Vagina (tissue), 2 donors: ENCODE measurements around the gene PRELID2. TPM values are rescaled to one million over a fixed set of nuclear protein-coding genes. Genes with fewer than 3 reads are reported as not detected.

Experiments used
- DNase-seq, 2 donors: peaks; one replicate each; pipeline ENCODE4 v3.0.0-alpha.2; 2017; ENCODE audit errors: extremely low spot score in 2 of 2
- H3K27ac ChIP-seq: fragments of 200-600 bp; sonication (generic); one replicate; pipeline ENCODE4 v1.5.1; 2019
- H3K27me3 ChIP-seq: fragments of 200-600 bp; sonication (generic); one replicate; pipeline ENCODE4 v1.5.1; 2019
- H3K36me3 ChIP-seq, 2 donors: fragments of 200-600 bp; sonication (generic); one replicate each; pipeline ENCODE4 v1.5.1; 2017 to 2019
- H3K4me1 ChIP-seq: fragments of 200-600 bp; sonication (generic); one replicate; pipeline ENCODE4 v1.5.1; 2019
- H3K4me3 ChIP-seq, 2 donors: fragments of 200-600 bp; sonication (generic); 1 replicate in 1 of 2; 2 replicates in 1 of 2; pipeline ENCODE4 v1.5.1; 2016 to 2019
- H3K9me3 ChIP-seq: fragments of 200-600 bp; sonication (generic); one replicate; pipeline ENCODE4 v1.5.1; 2019
- POLR2A ChIP-seq, 2 donors: fragments of 450-650 bp; IDR thresholded peaks; one replicate each; pipeline ENCODE4 v1.6.1; 2017; ENCODE audit warnings: antibody characterized with exemption in 2 of 2, mild to moderate bottlenecking in 2 of 2, moderate library complexity in 2 of 2
- POLR2AphosphoS5 ChIP-seq, 2 donors: sonication (generic); formaldehyde crosslinking; IDR thresholded peaks; one replicate each; pipeline ENCODE4 v1.9.0; 2017; ENCODE audit warnings: antibody characterized with exemption in 2 of 2, mild to moderate bottlenecking in 2 of 2, low read depth in 1 of 2; ENCODE audit not compliant: insufficient read depth in 1 of 2
- intact Hi-C: fragments of 100-400 bp; cut with DNase I; formaldehyde crosslinking; loops from one replicate; pipeline ENCODE4 v1.15.1; 2023
- total RNA-seq: library from RNA; depleted of rRNA; stranded (reverse); fragments of >200 nt; gene quantifications from one replicate; pipeline ENCODE4 v1.2.3, GENCODE V29; 2016
- TF ChIP-seq, protein P1 (sequence below), 3 experiments: fragments of 450-650 bp in 2 of 3; fragments of 200-600 bp in 1 of 3; sonication (generic) in 1 of 3; IDR thresholded peaks; one replicate each; pipeline ENCODE4 v1.5.1; 2017 to 2019; ENCODE audit warnings: antibody characterized with exemption in 3 of 3, mild to moderate bottlenecking in 2 of 3, moderate library complexity in 2 of 3

PRELID2 gene
- total RNA-seq, 1 donor from 2014 or later = 16.2 TPM

DNA sequence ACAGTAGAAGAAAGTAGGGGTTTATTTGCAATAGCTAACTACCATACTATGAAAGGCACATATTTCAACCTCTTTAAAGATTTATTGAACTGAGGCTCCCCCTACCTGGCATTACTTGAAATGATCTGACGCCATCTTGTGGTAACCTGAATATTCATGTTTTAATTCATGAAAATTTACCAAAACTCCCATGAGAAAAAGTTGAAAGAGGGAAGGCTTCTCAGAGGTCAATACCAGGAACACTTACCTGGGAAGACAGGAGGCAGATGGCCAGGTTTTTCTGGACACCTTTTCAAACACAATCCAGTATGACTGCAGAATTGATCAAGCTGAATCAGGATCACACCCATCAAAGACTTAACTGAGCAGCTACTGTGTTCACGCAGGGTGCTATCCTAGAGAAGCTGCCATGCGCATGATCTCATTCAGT lies 9.4 kb downstream of the PRELID2 start:
- no peak overlapping the region for H3K27ac ChIP-seq
- H3K9me3 ChIP-seq = no peaks in the 10 kb centered on the region
- no peaks in the 10 kb centered on the region for H3K27me3 ChIP-seq
- H3K36me3 ChIP-seq = no peaks in the 10 kb centered on the region
- peak in 1 of 2 donors; percentile 21 for TF ChIP-seq POLR2AphosphoS5 (IDR thresholded peaks at IDR 0.05; ENCODE audit: insufficient read depth in 1 of 2, low read depth in 1 of 2)
- TF ChIP-seq, protein P1, sequence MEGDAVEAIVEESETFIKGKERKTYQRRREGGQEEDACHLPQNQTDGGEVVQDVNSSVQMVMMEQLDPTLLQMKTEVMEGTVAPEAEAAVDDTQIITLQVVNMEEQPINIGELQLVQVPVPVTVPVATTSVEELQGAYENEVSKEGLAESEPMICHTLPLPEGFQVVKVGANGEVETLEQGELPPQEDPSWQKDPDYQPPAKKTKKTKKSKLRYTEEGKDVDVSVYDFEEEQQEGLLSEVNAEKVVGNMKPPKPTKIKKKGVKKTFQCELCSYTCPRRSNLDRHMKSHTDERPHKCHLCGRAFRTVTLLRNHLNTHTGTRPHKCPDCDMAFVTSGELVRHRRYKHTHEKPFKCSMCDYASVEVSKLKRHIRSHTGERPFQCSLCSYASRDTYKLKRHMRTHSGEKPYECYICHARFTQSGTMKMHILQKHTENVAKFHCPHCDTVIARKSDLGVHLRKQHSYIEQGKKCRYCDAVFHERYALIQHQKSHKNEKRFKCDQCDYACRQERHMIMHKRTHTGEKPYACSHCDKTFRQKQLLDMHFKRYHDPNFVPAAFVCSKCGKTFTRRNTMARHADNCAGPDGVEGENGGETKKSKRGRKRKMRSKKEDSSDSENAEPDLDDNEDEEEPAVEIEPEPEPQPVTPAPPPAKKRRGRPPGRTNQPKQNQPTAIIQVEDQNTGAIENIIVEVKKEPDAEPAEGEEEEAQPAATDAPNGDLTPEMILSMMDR (IDR thresholded peaks at IDR 0.05) = peak; percentile 55 to 70 (median 66)
- no peak for TF ChIP-seq POLR2A (IDR thresholded peaks at IDR 0.05)
- H3K4me1 ChIP-seq = peaks cover 5% of the 10 kb centered on the region
- DNase-seq = no peak
- intact Hi-C loops = no loop called here
- no peak overlapping the region for H3K4me3 ChIP-seq

DNA sequence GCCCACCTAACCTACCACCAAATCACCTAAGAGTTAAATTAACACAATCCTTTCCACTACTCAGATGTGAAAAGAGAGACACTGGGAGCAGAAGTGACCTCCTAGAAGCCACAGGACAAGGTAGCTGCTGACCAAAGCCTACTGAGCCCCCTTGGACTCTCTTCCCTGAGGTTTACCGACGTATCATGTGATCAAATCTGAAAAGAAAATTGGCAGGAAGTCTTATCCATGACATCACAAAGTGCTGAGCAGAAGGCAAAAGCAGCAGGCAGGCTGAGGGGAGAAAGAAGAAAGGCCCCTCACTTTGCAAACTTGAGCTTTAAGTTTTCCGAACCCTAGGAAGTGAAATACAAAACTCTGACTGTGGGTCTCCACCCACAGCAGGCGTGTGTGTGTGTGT lies 11.1 kb downstream of the PRELID2 start:
- no peaks in the 10 kb centered on the region for H3K9me3 ChIP-seq
- no peak overlapping the region for H3K4me3 ChIP-seq
- TF ChIP-seq, protein P1 (IDR thresholded peaks at IDR 0.05) = no peak
- TF ChIP-seq POLR2A (IDR thresholded peaks at IDR 0.05) = no peak
- no peak for TF ChIP-seq POLR2AphosphoS5 (IDR thresholded peaks at IDR 0.05; ENCODE audit: insufficient read depth in 1 of 2, low read depth in 1 of 2)
- intact Hi-C loops = no loop called here
- DNase-seq = no peak
- H3K36me3 ChIP-seq = no peaks in the 10 kb centered on the region
- H3K4me1 ChIP-seq = no peaks in the 10 kb centered on the region
- no peak overlapping the region for H3K27ac ChIP-seq
- no peaks in the 10 kb centered on the region for H3K27me3 ChIP-seq

DNA sequence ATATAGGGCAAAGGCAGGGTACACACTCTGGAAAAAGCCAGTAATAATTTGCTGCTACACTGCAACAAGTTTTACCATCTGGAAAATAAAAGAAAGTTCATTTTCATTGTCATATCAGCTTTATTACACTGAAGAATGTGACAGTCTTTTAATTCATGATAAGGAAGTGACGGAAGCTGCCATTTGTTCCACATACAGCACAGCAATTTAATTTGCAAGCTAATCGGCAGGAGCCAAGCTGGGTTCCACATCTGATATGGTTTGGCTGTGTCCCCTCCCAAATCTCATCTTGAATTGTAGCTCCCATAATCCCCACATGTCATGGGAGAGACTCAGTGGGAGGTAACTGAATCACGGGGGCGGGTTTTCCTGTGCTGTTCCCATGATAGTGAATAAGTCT lies 16.5 kb downstream of the PRELID2 start:
- intact Hi-C loops = no loop called here
- Histone ChIP-seq H3K36me3 (peaks cover 0 to 11% of the 10 kb centered on the region in 2 donors), H3K27me3 (no peaks in the 10 kb centered on the region), H3K4me1 (no peaks in the 10 kb centered on the region), H3K9me3 (no peaks in the 10 kb centered on the region), H3K4me3 (no peak overlapping the region), H3K27ac (no peak overlapping the region)
- no peak for TF ChIP-seq POLR2A (IDR thresholded peaks at IDR 0.05)
- TF ChIP-seq POLR2AphosphoS5 (IDR thresholded peaks at IDR 0.05; ENCODE audit: insufficient read depth in 1 of 2, low read depth in 1 of 2) = no peak
- TF ChIP-seq, protein P1 (IDR thresholded peaks at IDR 0.05) = no peak
- no peak for DNase-seq

GRCh38 chr5:145812877-145813276 lies 22.3 kb downstream of the PRELID2 start:
- TF ChIP-seq POLR2AphosphoS5 (IDR thresholded peaks at IDR 0.05; ENCODE audit: insufficient read depth in 1 of 2, low read depth in 1 of 2) (no peak), POLR2A (IDR thresholded peaks at IDR 0.05) (no peak)
- TF ChIP-seq, protein P1 (IDR thresholded peaks at IDR 0.05) = no peak
- no peak overlapping the region for H3K4me3 ChIP-seq
- H3K27me3 ChIP-seq = no peaks in the 10 kb centered on the region
- no peaks in the 10 kb centered on the region for H3K9me3 ChIP-seq
- H3K27ac ChIP-seq = no peak overlapping the region
- no peak for DNase-seq
- intact Hi-C loops = no loop called here
- no peaks in the 10 kb centered on the region for H3K4me1 ChIP-seq
- H3K36me3 ChIP-seq = peaks cover 0 to 9% of the 10 kb centered on the region in 2 donors

GRCh38 chr5:145811834-145812625 lies 23.1 kb downstream of the PRELID2 start:
- intact Hi-C loops = no loop called here
- Histone ChIP-seq H3K36me3 (peaks cover 0 to 3% of the 10 kb centered on the region in 2 donors), H3K9me3 (no peaks in the 10 kb centered on the region), H3K4me1 (no peaks in the 10 kb centered on the region), H3K4me3 (no peak overlapping the region), H3K27me3 (no peaks in the 10 kb centered on the region), H3K27ac (no peak overlapping the region)
- TF ChIP-seq, protein P1 (IDR thresholded peaks at IDR 0.05) = no peak
- TF ChIP-seq POLR2A (IDR thresholded peaks at IDR 0.05) = no peak
- no peak for TF ChIP-seq POLR2AphosphoS5 (IDR thresholded peaks at IDR 0.05; ENCODE audit: insufficient read depth in 1 of 2, low read depth in 1 of 2)
- DNase-seq = no peak
